Upper lobe of left lung (tissue), 6 donors: ENCODE results near the gene PRDX1. TPM values are rescaled to one million over a fixed set of nuclear protein-coding genes. Genes with fewer than 3 reads are reported as not detected.
A peak's percentile ranks its signal among the peaks of the same experiment; 100 is the strongest.

Source experiments
- ATAC-seq, 2 donors: fragments of 200-7000 bp; cut with Tn5 transposase; one replicate each; pipeline ENCODE4 v1.9.1; 2022; ENCODE audit warnings: mild to moderate bottlenecking in 2 of 2, moderate library complexity in 2 of 2; ENCODE audit not compliant: low FRiP score in 2 of 2
- DNase-seq, 2 donors: peaks; one replicate each; pipeline ENCODE4 v3.0.0-alpha.2; 2019 to 2020
- H3K27ac ChIP-seq, 4 donors: fragments of 200-600 bp; sonication (generic); one replicate each; pipeline ENCODE4 v1.5.1; 2016 to 2019
- H3K27me3 ChIP-seq, 4 donors: fragments of 200-600 bp; sonication (generic); one replicate each; pipeline ENCODE4 v1.5.1; 2017 to 2019
- H3K36me3 ChIP-seq, 4 donors: fragments of 200-600 bp; sonication (generic); one replicate each; pipeline ENCODE4 v1.5.1; 2016 to 2019
- H3K4me1 ChIP-seq, 4 donors: fragments of 200-600 bp; sonication (generic); one replicate each; pipeline ENCODE4 v1.5.1; 2018 to 2019
- H3K4me3 ChIP-seq, 4 donors: fragments of 200-600 bp; sonication (generic); one replicate each; pipeline ENCODE4 v1.5.1; 2017 to 2019; ENCODE audit warnings: mild to moderate bottlenecking in 2 of 4, moderate library complexity in 1 of 4
- H3K9me3 ChIP-seq, 4 donors: fragments of 200-600 bp; sonication (generic); one replicate each; pipeline ENCODE4 v1.5.1; 2018 to 2019
- CTCF ChIP-seq, 6 experiments: fragments of 450-650 bp in 4 of 6; fragments of 200-600 bp in 2 of 6; sonication (generic) in 2 of 6; IDR thresholded peaks; one replicate each; pipeline ENCODE4 v1.5.1; 2016 to 2019; ENCODE audit warnings: antibody characterized with exemption in 6 of 6
- EP300 ChIP-seq, 4 donors: sonication (generic); formaldehyde crosslinking; IDR thresholded peaks; one replicate each; pipeline ENCODE4 v1.5.1; 2017; ENCODE audit warnings: antibody characterized with exemption in 4 of 4, control low read depth in 2 of 4
- POLR2A ChIP-seq, 4 donors: fragments of 450-650 bp; IDR thresholded peaks; one replicate each; pipeline ENCODE4 v1.5.1; 2016 to 2017; ENCODE audit warnings: antibody characterized with exemption in 4 of 4, mild to moderate bottlenecking in 2 of 4
- POLR2AphosphoS5 ChIP-seq, 2 donors: sonication (generic); formaldehyde crosslinking; IDR thresholded peaks; one replicate each; pipeline ENCODE4 v1.5.1; 2017; ENCODE audit warnings: antibody characterized with exemption in 2 of 2
- WGBS, 2 donors: methylation state at CpG; one replicate each; pipeline ENCODE4 v1.1.5; 2017 to 2018; 5-methylcytosine and 5-hydroxymethylcytosine counted together
- total RNA-seq, 6 donors: library from RNA; depleted of rRNA in 4 of 6; stranded (reverse); fragments of >200 nt in 4 of 6; gene quantifications; one replicate each; pipeline versions ENCODE4 v1.1.0 to v1.2.1, GENCODE V29; 2016 to 2021
- donor health status: DM: no; HTN: no; CAD: no; lungs with moderate emphysema.
- donor health status: DM: no; HTN: yes; CAD: no; lungs with severe emphysema.

The PRDX1 gene
- total RNA-seq, 6 donors from 2014 or later: 108 to 468 (median 390) TPM

GRCh38 chr1:45503462-45504360 lies 18.0 kb downstream of the PRDX1 start:
- Histone ChIP-seq H3K9me3 (no peaks in the 10 kb centered on the region), H3K27ac (no peak overlapping the region), H3K4me1 (peaks cover 9 to 21% (median 15%) of the 10 kb centered on the region in 4 donors), H3K36me3 (peaks cover 0 to 6% (median 3%) of the 10 kb centered on the region in 4 donors), H3K4me3 (no peak overlapping the region), H3K27me3 (no peaks in the 10 kb centered on the region)
- DNase-seq (no peak), ATAC-seq (no peak)
- TF ChIP-seq CTCF (IDR thresholded peaks at IDR 0.05) (no peak), POLR2A (IDR thresholded peaks at IDR 0.05) (no peak), POLR2AphosphoS5 (IDR thresholded peaks at IDR 0.05) (no peak), EP300 (IDR thresholded peaks at IDR 0.05) (no peak)
- 93 to 94% methylated on average over 14 of the region's 14 CpGs for WGBS, 2 donors

- WGBS, 2 donors: 82 to 89% methylated on average over 2 of the region's 2 CpGs
- Histone ChIP-seq H3K27me3 (no peaks in the 10 kb centered on the region), H3K4me1 (peaks cover 6 to 20% (median 10%) of the 10 kb centered on the region in 4 donors), H3K27ac (no peak overlapping the region), H3K9me3 (no peaks in the 10 kb centered on the region), H3K4me3 (no peak overlapping the region), H3K36me3 (no peaks in the 10 kb centered on the region)
- TF ChIP-seq POLR2A (IDR thresholded peaks at IDR 0.05) (no peak), EP300 (IDR thresholded peaks at IDR 0.05) (no peak), CTCF (IDR thresholded peaks at IDR 0.05) (no peak), POLR2AphosphoS5 (IDR thresholded peaks at IDR 0.05) (no peak)
- DNase-seq (no peak), ATAC-seq (no peak)
These were observed 20.2 kb downstream of the PRDX1 start for GRCh38 chr1:45501505-45501859.

- ATAC-seq: no peak
- DNase-seq: no peak
- peak overlapping the region; percentile 44 to 90 (median 60) for H3K4me3 ChIP-seq
These were observed 22.3 kb downstream of the PRDX1 start for GRCh38 chr1:45499415-45499769.

GRCh38 chr1:45498279-45498678 lies 23.4 kb downstream of the PRDX1 start:
- no peak for TF ChIP-seq POLR2A (IDR thresholded peaks at IDR 0.05)
- no peak for TF ChIP-seq POLR2AphosphoS5 (IDR thresholded peaks at IDR 0.05)
- TF ChIP-seq EP300 (IDR thresholded peaks at IDR 0.05): no peak
- TF ChIP-seq CTCF (IDR thresholded peaks at IDR 0.05): no peak
- Histone ChIP-seq H3K9me3 (no peaks in the 10 kb centered on the region), H3K27ac (no peak overlapping the region), H3K4me3 (no peak overlapping the region), H3K36me3 (no peaks in the 10 kb centered on the region), H3K4me1 (peaks cover 6 to 20% (median 10%) of the 10 kb centered on the region in 4 donors), H3K27me3 (no peaks in the 10 kb centered on the region)
- ATAC-seq (no peak), DNase-seq (no peak)

More at GRCh38 chr1:45499415-45499769, 22.3 kb downstream of the PRDX1 start:
- peaks cover 6 to 20% (median 10%) of the 10 kb centered on the region in 4 donors for H3K4me1 ChIP-seq
- no peak for TF ChIP-seq POLR2AphosphoS5 (IDR thresholded peaks at IDR 0.05)
- no peak for TF ChIP-seq POLR2A (IDR thresholded peaks at IDR 0.05)
- TF ChIP-seq CTCF (IDR thresholded peaks at IDR 0.05): no peak
- no peak for TF ChIP-seq EP300 (IDR thresholded peaks at IDR 0.05)
- no peaks in the 10 kb centered on the region for H3K9me3 ChIP-seq
- peak overlapping the region in 2 of 4 donors; percentile 69 to 77 for H3K27ac ChIP-seq
- 3 to 5% methylated on average over 6 to 7 of the region's 7 CpGs for WGBS, 2 donors
- H3K36me3 ChIP-seq: no peaks in the 10 kb centered on the region
- H3K27me3 ChIP-seq: no peaks in the 10 kb centered on the region
